ENCODE measurements around the gene UNC5C.

The UNC5C gene

GRCh38 chr4:95466791-95467190 is 82.0 kb downstream of the UNC5C start:
- no peak for DNase-seq (ENCODE audit: low read depth in 2 of 2)

DNA sequence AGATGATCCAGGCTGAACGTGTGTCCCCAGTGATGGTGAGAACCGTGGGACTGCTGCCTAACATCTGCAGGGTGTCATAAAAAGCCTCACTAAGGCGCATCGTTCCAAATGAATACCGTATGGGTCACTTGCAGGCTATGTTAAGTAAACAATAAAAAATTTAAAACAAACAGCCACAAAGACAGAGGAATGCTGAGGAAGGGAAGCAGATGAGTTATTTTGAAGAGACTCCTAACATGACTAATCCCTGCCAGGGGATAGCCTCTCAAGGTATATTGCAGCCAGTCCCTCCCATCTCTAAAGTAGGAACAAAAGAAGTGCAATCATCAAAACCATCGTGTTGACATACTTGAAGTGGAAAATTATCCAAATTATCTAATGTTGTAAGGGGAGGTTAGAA is 83.8 kb downstream of the UNC5C start:
- DNase-seq (ENCODE audit: low read depth in 2 of 2): no peak

- DNase-seq (ENCODE audit: low read depth in 2 of 2): no peak
Measured at GRCh38 chr4:95462921-95463320, 85.9 kb downstream of the UNC5C start.

- no peak for DNase-seq (ENCODE audit: low read depth in 2 of 2)
Measured at GRCh38 chr4:95457353-95457752, 91.4 kb downstream of the UNC5C start.

DNA sequence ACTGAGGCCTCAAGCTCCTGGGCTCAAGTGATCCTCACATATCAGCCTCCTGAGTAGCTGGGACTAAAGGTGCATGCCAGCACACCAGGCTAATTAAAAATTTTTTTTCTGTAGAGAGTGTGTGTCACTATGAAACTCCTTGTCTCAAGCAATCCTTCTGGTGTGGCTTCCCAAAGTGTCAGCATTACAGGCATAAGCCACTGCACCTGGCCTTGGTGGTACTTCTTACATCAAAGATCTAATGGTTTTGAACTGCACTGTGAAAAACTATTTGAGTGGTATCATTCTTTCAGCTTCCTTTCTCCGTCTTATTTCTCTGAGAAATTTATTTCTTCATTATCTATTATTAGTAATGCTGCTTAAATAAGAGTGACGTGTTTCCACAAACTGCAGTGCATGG is 98.5 kb downstream of the UNC5C start:
- DNase-seq (ENCODE audit: low read depth in 2 of 2): no peak

DNA sequence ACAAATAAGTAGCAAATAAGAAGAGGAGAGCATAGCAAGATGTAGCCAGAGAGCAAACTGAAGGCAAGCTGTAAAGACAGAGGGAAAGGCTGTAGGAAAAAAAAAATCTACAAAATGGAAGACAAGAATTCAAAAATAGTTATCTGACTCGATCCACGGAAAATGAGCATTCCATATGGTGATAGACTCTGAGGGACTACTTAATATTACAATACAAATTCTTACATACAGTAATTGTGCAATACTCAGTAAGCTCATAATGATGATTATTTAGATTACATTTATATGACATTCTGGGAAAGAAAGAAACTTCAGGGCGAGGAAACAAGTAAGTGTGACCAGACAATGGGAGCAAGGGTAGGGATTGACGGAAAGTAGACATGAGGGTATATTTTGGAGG is 102.6 kb downstream of the UNC5C start:
- no peak for DNase-seq (ENCODE audit: low read depth in 2 of 2)

GRCh38 chr4:95445251-95445650 is 103.5 kb downstream of the UNC5C start:
- no peak for DNase-seq (ENCODE audit: low read depth in 2 of 2)

GRCh38 chr4:95444812-95445211 is 104.0 kb downstream of the UNC5C start:
- no peak for DNase-seq (ENCODE audit: low read depth in 2 of 2)

GRCh38 chr4:95439896-95440295 is 108.9 kb downstream of the UNC5C start:
- DNase-seq (ENCODE audit: low read depth in 2 of 2): no peak

DNA sequence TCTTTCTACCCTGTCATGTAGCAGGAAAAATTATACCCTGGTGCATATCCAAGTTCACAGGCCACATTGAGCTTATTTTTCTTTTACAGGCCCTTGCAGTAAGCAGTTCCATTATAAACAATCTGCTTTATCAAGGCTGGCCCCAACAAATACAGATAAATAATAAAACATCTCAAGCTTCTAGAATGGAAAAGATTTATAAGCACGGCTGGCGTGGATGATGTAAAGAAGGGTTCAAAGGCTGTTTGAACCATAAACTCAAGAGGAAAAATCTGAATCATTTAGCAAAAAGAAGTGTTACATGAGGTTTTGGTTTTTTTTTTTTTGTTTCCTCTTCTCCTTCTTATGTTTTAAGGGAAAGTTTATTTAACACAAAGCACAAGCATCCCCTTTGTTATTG is 109.7 kb downstream of the UNC5C start:
- DNase-seq (ENCODE audit: low read depth in 2 of 2): no peak

DNA sequence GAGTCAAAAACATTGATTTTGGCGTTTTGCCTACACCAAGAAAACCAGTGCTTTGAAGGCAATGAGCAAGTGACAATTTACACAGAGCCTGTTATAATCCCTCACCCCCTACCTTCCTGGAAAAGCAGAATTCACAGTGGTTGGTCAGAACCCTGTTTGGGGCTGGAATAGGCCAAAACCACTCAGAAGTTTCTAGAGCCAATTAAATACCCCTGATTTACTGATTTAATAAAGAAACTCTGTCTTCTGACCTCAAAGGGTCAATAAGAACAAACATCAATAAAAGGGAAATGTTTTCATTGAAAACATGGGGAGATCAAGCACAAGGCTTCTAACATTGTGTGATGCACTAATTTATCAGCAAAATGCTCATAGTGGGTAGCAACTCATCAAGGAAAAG is 116.3 kb downstream of the UNC5C start:
- no peak for DNase-seq (ENCODE audit: low read depth in 2 of 2)

- DNase-seq (ENCODE audit: low read depth in 2 of 2): no peak
Measured at GRCh38 chr4:95431678-95432077, 117.1 kb downstream of the UNC5C start.

DNA sequence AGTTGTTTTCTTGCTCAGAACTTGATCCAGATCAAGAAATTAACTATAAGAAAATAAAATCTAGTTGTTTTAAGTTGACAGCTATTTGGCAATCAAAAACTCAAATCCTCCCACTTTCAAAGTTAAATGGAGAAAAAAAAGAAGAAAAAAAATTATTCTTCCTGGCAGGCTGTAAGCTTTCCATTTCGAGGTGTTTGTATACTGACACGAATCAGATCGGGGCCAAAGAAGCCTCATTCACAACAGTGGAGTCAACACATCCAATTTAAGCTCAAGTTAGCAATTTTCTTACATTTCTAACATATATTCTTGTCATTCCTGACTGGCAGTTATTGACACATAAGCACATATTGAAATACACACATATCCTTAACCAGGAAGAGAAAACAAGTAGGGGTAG is 119.4 kb downstream of the UNC5C start:
- DNase-seq (ENCODE audit: low read depth in 2 of 2): no peak

- DNase-seq (ENCODE audit: low read depth in 2 of 2): no peak
Measured at GRCh38 chr4:95428291-95429070, 120.3 kb downstream of the UNC5C start.

DNA sequence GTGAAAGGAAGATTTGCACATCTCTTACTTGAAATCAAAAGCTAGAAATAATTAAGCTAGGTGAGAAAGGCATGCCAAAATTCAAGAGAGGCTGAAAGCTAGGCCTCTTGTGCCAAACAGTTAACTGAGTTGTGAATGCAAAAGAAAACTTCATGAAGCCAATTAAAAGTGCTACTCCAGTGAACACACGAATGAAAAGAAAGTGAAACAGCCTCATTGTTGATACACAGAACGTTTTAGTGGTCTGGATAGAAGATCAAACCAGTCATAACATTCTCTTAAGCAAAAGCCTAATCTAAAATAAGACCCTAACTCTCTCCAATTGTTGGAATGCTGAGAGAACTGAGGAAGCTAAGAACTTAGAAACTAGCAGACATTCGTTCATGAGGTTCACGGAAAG is 122.3 kb downstream of the UNC5C start:
- no peak for DNase-seq (ENCODE audit: low read depth in 2 of 2)

DNA sequence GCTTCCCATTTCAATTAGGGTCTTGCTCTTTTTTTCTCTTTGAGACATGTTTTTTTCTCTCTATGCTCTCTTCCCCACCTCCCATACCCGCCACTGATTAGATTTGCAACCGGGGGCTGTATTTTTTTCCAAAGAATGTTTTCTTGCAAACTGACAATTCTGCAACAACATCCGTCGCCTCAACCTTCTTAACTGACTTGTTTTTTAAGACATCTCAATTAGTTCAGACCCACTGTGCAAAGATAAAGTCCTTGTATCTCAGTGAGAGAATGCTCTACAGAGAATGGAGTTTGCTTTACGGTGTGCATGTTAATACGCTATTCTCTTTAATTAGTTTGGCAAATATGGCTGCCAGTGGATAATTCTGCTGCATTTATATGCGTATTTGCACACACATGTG is 126.3 kb downstream of the UNC5C start:
- no peak for DNase-seq (ENCODE audit: low read depth in 2 of 2)

GRCh38 chr4:95421869-95422268 is 126.9 kb downstream of the UNC5C start:
- DNase-seq (ENCODE audit: low read depth in 2 of 2): no peak

DNA sequence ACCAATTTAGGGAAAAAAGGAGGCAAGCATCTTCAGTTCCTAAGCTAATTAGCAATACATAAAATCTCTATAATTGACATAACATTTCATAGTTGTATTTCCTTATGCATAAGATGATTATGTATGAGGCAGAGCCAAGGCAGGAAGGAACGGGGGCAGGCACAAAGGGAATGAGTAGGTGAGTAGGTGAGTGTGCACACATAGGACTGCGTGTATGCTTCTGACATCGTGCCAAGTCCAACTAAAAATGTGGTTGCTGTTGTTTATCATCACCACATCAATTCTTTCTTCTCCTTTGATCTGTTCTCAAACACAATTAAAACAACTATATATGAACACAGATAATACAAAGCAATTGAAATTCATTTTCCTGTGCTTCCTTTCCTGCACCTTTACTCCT is 131.2 kb downstream of the UNC5C start:
- DNase-seq (ENCODE audit: low read depth in 2 of 2): no peak

GRCh38 chr4:95415346-95415771 is 133.4 kb downstream of the UNC5C start:
- no peak for DNase-seq (ENCODE audit: low read depth in 2 of 2)

GRCh38 chr4:95411371-95412088 is 137.2 kb downstream of the UNC5C start:
- DNase-seq (ENCODE audit: low read depth in 2 of 2): no peak

- DNase-seq (ENCODE audit: low read depth in 2 of 2): no peak
Measured at GRCh38 chr4:95410387-95410977, 138.3 kb downstream of the UNC5C start.

- no peak for DNase-seq (ENCODE audit: low read depth in 2 of 2)
Measured at GRCh38 chr4:95409750-95410149, 139.0 kb downstream of the UNC5C start.

GRCh38 chr4:95409127-95409526 is 139.6 kb downstream of the UNC5C start:
- no peak for DNase-seq (ENCODE audit: low read depth in 2 of 2)

Data from stimulated activated CD8-positive, alpha-beta memory T cell treated with anti-CD3 and anti-CD28 coated beads, Interleukin-2, amount 100 ng/mL, for 1 hour (primary cell).